ENCODE data around the gene TIMM10B.
A peak's percentile ranks its signal among the peaks of the same experiment; 100 is the strongest.

TIMM10B gene

GRCh38 chr11:6452219-6452618, 29.1 kb upstream of the TIMM10B start:
- FAIRE-seq (no peak), DNase-seq (ENCODE audit: insufficient read length) (no peak)
- no peak for TF ChIP-seq POLR2AphosphoS5 (IDR thresholded peaks at IDR 0.05; ENCODE audit: low read depth, low read length)
- TF ChIP-seq POLR2A (IDR thresholded peaks at IDR 0.05; ENCODE audit: low read depth, low read length): no peak
- TF ChIP-seq TAF1 (IDR thresholded peaks at IDR 0.05; ENCODE audit: borderline replicate concordance, low read depth, low read length): no peak

DNA sequence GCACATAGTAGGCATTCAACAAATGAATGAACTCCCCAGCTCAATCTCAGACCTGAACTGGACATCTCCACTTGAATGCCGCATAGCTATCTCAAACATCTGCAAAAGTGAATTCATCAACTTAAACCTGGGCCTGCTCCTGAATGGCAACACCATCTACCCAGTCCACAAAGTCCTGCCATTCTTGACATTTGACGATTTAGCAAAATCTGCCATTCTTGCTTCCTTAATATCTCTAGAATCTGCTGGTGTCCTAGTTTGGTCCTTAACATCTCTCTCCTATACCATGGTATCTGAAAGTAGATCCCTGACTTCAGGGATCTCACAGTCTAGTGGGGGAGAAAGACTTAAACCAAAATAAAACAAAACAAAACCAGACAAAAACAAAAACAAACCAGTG, 28.1 kb upstream of the TIMM10B start:
- TF ChIP-seq TAF1 (IDR thresholded peaks at IDR 0.05; ENCODE audit: borderline replicate concordance, low read depth, low read length) (no peak), POLR2AphosphoS5 (IDR thresholded peaks at IDR 0.05; ENCODE audit: low read depth, low read length) (no peak), POLR2A (IDR thresholded peaks at IDR 0.05; ENCODE audit: low read depth, low read length) (no peak)
- FAIRE-seq (no peak), DNase-seq (ENCODE audit: insufficient read length) (no peak)

DNA sequence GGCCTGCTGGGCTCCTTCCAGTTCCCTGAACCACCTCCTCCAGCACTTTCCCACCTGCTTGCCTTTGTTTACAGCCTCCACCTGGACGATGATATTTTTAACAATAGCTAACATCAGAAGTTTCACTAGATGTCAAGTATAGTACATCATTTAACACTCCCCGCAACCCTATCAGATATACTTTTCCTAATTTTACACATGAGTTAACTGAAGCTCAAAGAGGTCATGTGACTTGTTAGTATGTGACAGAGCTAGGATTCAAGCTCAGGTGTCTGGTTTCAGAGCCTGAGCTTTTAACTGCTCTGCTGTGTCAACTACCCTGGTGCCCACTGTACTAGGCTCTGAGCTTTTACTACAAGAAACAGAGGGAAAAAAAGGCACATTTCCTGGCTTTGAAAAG, 26.2 kb upstream of the TIMM10B start:
- DNase-seq (ENCODE audit: insufficient read length) (no peak), FAIRE-seq (no peak)
- TF ChIP-seq POLR2A (IDR thresholded peaks at IDR 0.05; ENCODE audit: low read depth, low read length) (no peak), TAF1 (IDR thresholded peaks at IDR 0.05; ENCODE audit: borderline replicate concordance, low read depth, low read length) (no peak), POLR2AphosphoS5 (IDR thresholded peaks at IDR 0.05; ENCODE audit: low read depth, low read length) (no peak)

DNA sequence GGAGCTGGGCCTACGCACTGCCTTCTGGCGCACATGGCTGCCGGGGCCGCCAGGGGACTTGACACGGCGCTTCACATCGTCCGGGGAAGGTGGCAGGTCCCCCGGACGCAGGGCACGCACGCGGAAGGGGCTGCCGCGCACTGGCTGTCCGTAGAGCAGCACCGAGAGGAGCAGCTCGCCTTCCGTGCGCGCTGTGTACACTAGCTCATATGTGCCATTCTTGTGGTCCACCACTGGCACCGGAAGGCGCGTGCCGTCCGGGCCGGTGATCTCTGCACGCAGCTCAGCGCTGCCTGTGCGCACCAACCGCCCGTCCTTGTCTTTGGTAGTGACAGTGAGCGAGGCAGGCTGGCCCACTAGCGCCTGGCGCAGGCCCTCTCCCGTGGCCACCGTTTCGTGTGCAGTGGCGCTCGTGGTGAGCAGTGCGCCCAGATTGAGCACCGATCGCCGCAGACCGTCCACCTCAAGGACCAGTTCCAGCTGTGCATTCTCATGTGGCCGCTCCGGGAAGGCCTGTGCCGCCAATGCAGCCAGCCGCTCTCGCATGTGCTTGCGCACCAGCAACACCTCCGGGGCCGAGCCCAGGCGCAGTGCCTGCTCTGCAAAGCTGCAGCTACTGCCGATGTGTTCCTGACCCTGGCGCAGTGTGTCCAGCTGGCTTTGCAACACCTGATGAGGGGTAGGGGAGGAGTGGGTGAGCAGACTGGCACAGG, 24.8 kb upstream of the TIMM10B start:
- no peak for TF ChIP-seq POLR2A (IDR thresholded peaks at IDR 0.05; ENCODE audit: low read depth, low read length)
- TF ChIP-seq POLR2AphosphoS5 (IDR thresholded peaks at IDR 0.05; ENCODE audit: low read depth, low read length): no peak
- no peak for TF ChIP-seq TAF1 (IDR thresholded peaks at IDR 0.05; ENCODE audit: borderline replicate concordance, low read depth, low read length)
- FAIRE-seq (no peak), DNase-seq (ENCODE audit: insufficient read length) (no peak)

- FAIRE-seq (no peak), DNase-seq (ENCODE audit: insufficient read length) (no peak)
- TF ChIP-seq POLR2A (IDR thresholded peaks at IDR 0.05; ENCODE audit: low read depth, low read length): no peak
- TF ChIP-seq POLR2AphosphoS5 (IDR thresholded peaks at IDR 0.05; ENCODE audit: low read depth, low read length): no peak
- TF ChIP-seq TAF1 (IDR thresholded peaks at IDR 0.05; ENCODE audit: borderline replicate concordance, low read depth, low read length): no peak
Measured at GRCh38 chr11:6457581-6458320, 23.6 kb upstream of the TIMM10B start.

- DNase-seq (ENCODE audit: insufficient read length) (no peak), FAIRE-seq (no peak)
- no peak for TF ChIP-seq POLR2A (IDR thresholded peaks at IDR 0.05; ENCODE audit: low read depth, low read length)
Measured at GRCh38 chr11:6458352-6459098, 22.8 kb upstream of the TIMM10B start.

- FAIRE-seq: no peak
Measured at GRCh38 chr11:6459099-6459450, 22.2 kb upstream of the TIMM10B start.

DNA sequence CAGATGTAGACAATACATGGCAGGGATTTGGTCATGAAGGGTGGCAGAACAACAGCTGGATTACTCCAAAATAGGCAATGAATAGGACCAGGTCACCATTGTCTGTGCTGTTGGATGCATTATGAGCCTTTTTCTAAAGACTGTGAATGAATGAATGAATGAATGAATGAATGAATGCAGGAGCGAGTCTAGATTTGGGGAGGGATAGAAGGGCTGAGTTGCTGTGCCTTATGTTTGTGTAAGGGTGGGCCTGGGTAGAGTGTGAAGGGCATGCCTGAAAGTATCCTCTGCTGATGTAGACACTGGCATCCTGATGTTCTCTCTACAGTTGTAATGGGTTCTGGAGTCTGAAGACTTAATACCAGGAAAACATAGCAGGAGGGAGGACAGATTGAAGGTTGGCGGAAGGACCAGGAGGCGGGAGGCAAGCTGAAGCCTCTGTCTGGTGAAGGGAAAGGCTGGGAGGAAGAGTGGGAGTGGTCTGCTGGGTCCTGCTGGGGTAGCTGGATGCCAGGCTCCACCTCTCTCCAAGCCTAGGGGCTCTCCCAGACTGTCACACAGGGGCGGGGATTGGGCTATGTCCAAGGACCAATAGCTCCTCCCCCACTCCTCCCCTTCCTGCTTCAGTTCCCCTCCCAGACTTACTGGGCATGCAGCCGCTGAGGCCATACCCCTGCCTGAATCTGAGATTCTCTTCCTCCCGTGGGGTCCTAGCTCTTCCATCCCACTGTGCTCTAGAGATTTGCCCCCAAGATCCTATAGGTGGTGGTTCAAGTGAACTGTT, 12.4 kb upstream of the TIMM10B start:
- peak; percentile 94 for FAIRE-seq
- peak; percentile 60 for DNase-seq (ENCODE audit: insufficient read length)
- TF ChIP-seq POLR2AphosphoS5 (IDR thresholded peaks at IDR 0.05; ENCODE audit: low read depth, low read length) (no peak), TAF1 (IDR thresholded peaks at IDR 0.05; ENCODE audit: borderline replicate concordance, low read depth, low read length) (no peak), POLR2A (IDR thresholded peaks at IDR 0.05; ENCODE audit: low read depth, low read length) (no peak)

More at GRCh38 chr11:6459099-6459450, 22.2 kb upstream of the TIMM10B start:
- no peak for DNase-seq (ENCODE audit: insufficient read length)
- TF ChIP-seq TAF1 (IDR thresholded peaks at IDR 0.05; ENCODE audit: borderline replicate concordance, low read depth, low read length): no peak
- TF ChIP-seq POLR2A (IDR thresholded peaks at IDR 0.05; ENCODE audit: low read depth, low read length): no peak
- no peak for TF ChIP-seq POLR2AphosphoS5 (IDR thresholded peaks at IDR 0.05; ENCODE audit: low read depth, low read length)

DNA sequence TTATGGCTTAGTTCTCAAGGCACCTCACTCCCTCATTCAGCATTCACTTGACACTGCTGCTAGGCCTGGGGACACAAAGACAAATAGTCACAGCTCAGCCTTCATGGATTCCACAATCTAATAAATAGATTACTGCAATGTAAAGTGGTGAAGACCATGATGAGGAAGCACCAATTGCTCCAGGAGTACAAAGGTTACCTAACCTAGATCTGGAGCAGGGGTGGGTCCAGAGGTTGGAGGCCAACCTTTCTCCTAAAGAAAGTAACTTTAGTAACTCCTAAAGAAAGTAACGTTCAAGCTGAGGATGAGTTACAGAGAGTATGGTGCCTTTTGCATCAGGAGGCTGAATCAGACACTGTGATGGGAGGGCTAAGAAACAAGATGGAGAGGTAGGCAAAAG, 11.7 kb upstream of the TIMM10B start:
- FAIRE-seq (no peak), DNase-seq (ENCODE audit: insufficient read length) (no peak)
- TF ChIP-seq TAF1 (IDR thresholded peaks at IDR 0.05; ENCODE audit: borderline replicate concordance, low read depth, low read length) (no peak), POLR2AphosphoS5 (IDR thresholded peaks at IDR 0.05; ENCODE audit: low read depth, low read length) (no peak), POLR2A (IDR thresholded peaks at IDR 0.05; ENCODE audit: low read depth, low read length) (no peak)

- DNase-seq (ENCODE audit: insufficient read length) (no peak), FAIRE-seq (peak; percentile 27)
- TF ChIP-seq POLR2AphosphoS5 (IDR thresholded peaks at IDR 0.05; ENCODE audit: low read depth, low read length): no peak
- no peak for TF ChIP-seq TAF1 (IDR thresholded peaks at IDR 0.05; ENCODE audit: borderline replicate concordance, low read depth, low read length)
- no peak for TF ChIP-seq POLR2A (IDR thresholded peaks at IDR 0.05; ENCODE audit: low read depth, low read length)
Measured at GRCh38 chr11:6472934-6473333, 8.4 kb upstream of the TIMM10B start.

All from GM12892 (cell line).